Right forelimb (tissue), 1 donor: ENCODE measurements around the gene POU2F3.

Experiments used
- DNase-seq: peaks from one replicate; pipeline ENCODE4 v3.0.0-alpha.2; 2018

POU2F3 gene

DNA sequence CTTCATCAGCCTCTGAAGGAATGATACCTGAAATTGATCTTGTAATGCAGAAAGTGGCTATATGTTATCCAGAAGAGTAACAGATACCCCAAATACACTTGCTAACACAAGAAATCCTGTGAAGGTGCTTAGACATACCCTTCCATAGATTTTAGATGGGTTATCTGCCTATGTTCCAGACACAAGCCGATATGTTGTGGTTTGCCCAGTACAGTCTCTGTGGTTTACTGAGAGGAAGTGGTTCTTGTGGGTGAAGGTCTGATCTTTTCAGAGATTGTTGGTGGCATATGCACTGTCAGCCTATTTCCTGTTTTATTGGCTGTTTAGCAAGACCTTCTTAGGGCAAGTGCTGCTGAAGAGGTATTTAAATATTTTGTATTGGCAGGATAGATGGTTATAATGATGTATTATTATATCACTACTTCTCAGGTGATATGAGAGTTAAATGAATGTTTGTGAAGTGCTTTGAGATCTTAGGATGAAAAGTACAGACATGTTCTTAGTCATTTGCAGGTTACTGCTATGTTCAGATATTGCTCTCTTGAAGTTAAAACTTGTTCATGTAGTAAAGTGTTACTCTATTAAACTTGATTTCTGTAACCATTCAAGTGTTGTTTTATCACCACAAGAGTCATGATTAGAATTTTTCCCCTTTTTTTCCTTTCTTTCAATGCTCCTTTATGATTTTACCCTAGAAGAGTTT is 104.5 kb downstream of the POU2F3 start:
- no peak for DNase-seq

DNA sequence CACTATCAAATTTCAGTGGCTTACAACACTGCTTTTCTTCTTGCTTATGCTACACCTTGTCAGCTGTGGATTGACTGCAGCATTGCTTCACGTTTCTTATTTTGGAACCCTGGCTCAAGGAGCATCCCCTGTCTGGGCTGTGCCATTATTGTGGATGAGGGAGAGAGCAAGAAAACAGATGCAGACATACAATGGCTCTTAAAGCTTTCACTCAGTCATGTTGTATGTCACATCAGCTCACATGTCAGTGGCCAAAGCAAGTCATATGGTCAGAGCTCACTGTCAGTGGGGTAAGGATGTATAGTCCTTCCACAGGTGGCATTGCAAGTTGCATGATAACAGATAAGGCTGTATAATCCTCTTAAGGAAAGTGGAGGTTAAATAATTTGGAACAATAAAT is 106.3 kb downstream of the POU2F3 start:
- DNase-seq, result no peak

DNA sequence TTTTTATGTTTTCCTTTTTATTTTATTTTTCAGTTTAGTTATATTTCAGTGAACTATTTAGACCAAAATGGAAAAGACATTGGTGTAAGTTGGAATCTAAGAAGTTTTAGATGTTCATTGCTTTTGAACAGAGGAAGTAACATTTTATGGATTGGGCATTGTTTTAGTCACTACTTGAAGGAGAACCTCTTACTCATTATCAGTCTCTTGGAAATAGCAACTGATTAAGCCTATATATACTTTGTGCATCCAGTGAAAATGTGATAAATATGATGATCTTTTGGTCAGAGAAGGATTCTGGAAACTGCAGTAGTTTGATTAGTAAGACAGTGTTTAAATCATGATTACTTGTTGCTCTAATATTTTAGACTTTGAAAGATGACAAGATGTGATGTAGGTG is 110.7 kb downstream of the POU2F3 start:
- DNase-seq, result no peak

DNA sequence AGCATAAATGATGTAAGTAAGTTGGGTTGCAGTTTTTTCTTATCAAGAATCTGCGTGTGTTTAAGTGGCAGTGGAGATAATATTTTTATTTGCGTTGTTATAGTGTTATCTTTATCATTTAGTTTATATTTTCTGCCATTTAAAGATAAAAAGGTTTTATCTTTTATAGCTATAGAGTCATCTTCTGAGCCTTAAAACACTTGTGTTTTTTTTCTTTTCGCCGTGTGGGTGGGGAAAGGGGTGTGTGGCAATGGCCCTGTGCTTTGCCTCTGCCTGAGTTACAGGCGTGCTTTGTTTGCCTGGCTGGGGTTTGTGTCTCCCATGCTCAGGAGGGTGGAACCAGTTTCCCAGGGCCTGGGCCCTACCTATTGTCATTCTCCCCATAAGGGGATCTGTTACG is 112.5 kb downstream of the POU2F3 start:
- no peak for DNase-seq

DNA sequence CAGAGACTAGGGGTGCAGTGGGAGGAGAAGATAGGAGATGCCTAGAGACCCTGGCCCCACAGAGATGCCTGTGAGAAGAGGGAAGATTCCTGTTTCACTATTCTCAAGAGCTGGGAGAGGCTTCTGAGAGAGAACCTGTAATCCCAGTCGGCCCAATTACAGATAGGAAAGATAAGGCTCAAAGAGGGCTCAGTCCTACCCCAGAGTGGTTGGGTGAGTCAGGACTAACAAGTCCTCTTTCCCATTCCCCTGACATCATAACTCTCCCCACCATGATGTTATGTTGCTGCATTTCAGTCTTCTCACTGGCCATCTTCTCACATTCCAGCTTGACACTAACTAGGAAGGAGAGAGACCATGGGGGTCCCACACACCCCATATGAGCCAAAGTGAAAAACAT is 114.1 kb downstream of the POU2F3 start:
- no peak for DNase-seq

DNA sequence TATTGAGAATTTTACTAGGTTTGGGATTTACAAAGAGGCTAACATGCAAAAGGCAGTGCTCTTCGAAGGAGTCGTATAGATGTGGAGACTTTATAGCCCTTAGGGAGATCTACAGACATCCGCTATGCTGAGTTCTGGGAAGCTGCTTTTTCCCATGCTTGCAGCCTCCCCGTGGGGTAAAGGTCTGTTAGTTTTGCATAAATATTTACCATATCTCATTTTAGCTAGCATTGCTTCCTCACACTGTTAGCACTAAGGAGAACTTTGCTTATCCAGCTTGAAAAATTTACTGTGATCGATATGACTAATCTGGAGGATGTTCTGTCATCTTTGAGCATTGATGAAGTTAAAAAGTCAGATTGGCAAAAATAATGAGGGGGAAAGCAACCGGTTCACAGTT is 114.8 kb downstream of the POU2F3 start:
- no peak for DNase-seq

DNA sequence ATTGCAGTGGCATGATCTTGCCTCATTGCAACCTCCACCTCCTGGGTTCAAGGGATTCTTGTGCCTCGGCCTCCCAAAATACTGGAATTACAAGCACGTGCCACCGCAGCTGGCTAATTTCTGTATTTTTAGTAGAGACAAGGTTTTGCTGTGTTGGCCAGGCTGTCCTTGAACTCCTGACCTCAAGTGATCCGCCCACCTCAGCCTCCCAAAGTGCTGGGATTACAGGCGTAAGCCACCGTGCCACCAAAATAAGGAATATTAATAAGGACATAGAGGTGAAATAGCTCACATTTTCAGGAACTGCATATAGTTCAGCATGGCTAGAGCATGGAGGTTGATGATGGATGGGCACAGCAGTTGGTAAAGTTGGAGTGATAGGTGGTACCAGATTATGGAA is 117.7 kb downstream of the POU2F3 start:
- no peak for DNase-seq

DNA sequence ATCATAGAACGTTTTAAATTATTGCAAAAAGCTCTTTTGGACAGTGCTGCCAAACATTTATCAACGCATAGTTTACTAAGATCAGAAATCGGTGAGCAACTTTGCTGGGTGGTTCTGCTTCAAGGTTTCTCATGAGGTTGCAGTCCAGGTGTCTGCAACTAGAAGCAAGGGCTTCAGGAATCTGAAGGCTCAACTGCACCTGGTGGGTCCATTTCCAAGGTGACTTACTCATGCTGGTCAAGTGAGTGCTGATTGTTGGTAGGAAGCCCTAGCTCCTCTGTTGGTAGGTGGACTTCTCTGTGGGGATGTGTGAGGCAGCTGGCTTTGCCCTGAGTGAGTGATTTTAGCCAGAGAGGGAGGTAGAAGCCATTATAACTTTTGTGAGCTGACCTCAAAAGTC is 118.8 kb downstream of the POU2F3 start:
- DNase-seq, result no peak

DNA sequence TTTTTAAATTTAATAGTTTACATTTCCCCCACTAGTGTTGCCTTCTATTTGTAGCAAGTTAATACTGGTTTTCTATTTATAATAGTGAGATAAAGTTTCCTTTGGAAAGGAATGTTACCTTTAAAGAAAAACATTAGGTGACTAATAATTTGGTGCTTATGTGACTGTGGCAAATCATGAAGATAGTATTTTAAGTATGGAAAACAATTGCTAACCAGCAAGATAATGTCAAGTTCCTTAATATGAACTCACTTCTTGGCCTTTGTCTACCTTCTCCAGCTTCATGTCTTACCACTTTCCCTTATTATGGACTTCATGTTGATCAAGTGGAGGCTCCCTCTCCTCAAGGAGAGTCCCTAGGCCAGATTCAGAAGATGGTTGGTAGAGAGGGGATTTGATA is 123.5 kb downstream of the POU2F3 start:
- no peak for DNase-seq

DNA sequence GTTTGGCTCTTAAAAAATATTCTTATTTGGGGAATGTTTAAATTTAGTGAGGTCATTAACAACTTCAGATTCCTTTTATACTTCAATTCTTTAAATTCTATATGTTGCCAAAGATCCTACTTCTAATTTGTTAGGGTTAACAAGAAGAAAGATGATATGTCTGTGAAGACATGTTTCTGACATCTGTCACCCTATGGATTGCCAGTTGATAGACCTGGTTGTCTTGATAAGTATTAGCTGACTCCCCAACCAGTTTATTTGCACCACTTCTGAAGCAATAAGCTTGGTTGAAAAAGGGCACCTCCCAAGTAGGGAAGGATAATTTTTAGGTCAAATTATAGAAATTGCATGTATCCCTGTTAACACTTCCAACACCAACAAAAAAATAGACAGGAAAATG is 125.6 kb downstream of the POU2F3 start:
- no peak for DNase-seq
